IPS DF 19.7 (cell line): ENCODE data around the gene ECT2L.

ENCODE experiments used
- DNase-seq: peaks from one replicate; pipeline ENCODE4 v3.0.0-alpha.2; 2013; ENCODE audit warnings: low read depth, low spot score

ECT2L gene

DNA sequence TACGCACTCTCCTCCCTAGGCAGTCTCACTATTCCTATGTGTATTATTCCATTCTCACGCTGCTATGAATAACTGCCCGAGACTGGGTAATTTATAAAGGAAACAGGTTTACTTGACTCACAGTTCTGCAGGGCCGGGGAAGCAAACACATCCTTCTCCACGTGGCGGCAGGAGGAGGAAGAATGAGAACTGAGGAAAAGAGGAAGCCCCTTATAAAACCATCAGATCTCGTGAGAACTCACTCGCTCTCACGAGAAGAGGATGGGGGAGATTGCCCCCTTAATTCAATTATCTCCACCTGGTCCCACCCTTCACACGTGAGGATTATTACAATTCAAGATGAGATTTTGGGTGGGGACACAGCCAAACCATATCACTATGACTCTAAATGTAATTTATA lies 61.9 kb downstream of the ECT2L start:
- no peak for DNase-seq

GRCh38 chr6:138862456-138862855 lies 66.6 kb downstream of the ECT2L start:
- DNase-seq, result no peak

DNA sequence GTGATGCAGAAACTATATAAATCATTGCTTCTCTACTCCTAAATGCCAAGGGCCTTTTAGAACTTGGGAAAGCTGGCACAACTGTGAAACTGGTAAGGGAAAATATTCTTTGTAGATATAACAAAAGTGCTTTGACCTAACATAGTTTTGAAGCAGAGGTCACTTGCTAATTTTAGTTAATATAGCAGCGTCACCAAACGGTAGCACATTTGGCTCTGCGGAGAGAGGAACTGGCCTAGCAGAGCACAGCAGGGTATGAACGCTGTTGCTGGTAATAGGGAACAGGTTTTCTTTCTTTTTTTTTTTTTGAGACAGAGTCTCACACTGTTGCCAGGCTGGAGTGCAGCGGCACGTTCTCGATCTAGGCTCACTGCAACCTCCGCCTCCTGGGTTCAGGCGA lies 67.4 kb downstream of the ECT2L start:
- no peak for DNase-seq

- no peak for DNase-seq
Measured at GRCh38 chr6:138864343-138864890, 68.5 kb downstream of the ECT2L start.

DNA sequence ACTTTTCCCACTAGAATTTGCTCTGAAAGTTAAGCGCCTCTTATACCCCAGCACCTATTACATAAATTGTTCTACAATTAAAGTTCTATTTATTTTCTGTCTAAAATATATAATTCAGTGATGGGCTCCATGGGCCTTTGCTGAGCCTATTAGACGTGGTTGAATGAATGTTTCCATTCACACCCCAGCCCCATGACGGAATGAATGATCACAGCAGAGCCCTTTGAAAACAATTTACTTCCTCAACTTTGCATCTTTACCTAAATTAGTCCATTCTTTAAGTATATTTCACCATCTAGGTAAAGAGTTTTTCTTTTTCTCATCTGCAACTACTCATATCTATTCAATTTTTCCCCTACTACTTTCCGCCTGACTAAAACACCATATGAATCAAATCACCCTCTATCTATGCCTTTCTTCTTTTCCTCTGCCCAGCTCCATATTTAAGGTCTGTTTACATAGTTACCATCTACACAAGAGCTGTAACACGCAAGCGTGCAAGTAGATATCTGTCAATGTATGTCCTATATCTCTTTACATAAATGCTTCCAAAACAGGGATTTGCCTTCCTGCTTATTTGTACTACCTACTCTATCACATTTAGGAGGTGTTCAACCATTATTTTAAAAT lies 69.7 kb downstream of the ECT2L start:
- no peak for DNase-seq

DNA sequence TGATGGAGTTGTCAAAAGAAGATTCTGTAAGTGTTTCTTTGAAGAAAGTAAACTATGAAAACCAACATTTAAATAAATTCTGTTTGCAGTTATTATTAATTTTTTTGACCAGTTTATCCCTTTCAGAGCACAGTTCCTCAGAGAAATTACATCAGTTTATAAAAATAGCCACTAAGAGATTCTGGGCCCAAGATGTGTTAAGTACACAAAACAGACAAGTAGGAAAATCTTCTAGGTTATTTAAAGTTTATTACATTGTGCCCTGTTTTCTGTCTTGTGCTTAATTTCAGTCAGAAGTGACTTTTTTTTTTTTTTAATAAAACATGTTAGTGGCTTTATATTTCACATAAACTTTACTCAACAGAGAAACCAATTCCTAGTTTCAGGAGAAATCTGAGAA lies 72.3 kb downstream of the ECT2L start:
- no peak for DNase-seq

DNA sequence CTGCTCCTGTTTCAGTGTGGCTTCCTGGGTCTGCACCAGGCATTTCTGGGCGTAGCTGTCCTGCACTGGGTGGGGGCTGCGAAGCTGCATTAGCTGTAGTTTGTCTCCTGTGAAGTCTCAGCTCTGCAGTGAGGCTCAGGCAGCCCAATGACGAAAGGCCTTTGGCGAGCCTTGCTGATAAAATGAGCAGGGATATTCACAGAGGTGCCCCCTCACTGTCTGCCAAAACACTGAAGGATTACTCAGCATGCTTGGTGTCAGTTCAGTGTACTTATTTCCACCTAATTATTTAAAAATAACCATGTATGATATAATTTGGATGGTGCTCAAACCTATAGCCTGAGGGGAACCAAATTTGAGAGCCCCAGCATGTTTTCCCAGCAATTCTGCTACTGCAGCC lies 73.5 kb downstream of the ECT2L start:
- no peak for DNase-seq

GRCh38 chr6:138873191-138873590 lies 77.3 kb downstream of the ECT2L start:
- no peak for DNase-seq

- no peak for DNase-seq
Measured at GRCh38 chr6:138882369-138883017, 86.6 kb downstream of the ECT2L start.

DNA sequence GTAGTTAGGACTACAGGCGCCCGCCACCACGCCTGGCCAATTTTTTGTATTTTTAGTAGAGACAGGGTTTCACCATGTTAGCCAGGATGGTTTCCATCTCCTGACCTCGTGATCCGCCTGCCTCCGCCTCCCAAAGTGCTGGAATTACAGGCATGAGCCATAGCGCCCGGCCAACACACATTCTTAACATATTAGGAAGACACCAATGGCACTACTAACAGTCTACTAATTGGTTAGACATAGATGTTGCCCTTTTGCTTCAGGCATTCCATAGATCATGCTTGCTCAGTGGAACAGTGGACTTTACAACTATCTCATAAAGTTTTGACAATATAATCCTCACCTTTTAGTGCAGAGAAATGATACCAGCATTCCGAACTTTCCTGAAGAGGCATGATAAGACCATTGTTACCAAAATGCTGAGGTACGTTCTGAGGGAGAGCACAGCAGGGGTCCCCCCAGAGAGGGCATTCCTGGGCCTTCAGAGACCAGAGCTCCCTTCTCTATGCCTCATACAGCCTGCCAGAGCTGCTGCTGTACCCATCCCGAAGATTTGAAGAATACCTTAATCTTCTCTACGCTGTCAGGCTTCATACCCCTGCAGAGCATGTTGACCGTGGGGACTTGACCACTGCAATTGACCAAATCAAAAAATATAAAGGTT lies 89.4 kb downstream of the ECT2L start:
- DNase-seq, result no peak

DNA sequence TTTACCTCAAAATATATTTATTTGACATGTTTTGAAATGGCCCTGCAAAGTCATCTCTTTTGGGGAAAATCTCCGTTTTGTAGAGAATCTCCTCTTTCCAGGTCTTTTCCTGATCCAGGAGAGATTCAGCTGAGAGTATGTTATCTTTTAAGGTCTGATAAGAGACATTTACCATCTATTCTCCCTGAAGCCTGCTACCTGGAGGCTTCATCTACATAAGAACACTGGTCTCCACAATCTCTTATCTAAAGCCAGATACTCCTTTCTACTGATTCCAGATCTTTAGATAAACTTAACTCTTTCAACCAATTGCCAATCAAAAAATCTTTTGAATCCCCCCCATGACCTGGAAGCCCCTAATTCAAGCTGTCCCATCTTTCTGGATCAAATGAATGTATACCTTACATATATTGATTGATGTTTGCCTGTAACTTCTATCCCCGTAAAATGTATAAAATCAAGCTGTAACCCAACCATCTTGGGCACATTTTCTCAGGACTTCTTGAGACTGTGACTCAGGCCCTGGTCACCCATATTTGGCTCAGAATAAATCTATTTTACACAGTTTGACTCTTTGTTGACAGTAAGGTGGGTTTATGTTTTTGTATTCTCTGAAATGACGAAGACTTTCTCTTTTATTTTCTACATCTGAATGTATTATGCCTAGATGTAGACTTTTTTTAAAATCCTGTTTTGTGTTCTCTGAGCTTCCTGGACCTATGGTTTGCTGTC lies 95.5 kb downstream of the ECT2L start:
- DNase-seq, result no peak

GRCh38 chr6:138896104-138896756 lies 100.3 kb downstream of the ECT2L start:
- DNase-seq, result no peak

- no peak for DNase-seq
Measured at GRCh38 chr6:138897031-138897430, 101.1 kb downstream of the ECT2L start.

GRCh38 chr6:138907167-138907566 lies 111.3 kb downstream of the ECT2L start:
- DNase-seq, result no peak

- DNase-seq, result no peak
Measured at GRCh38 chr6:138909511-138909910, 113.6 kb downstream of the ECT2L start.

DNA sequence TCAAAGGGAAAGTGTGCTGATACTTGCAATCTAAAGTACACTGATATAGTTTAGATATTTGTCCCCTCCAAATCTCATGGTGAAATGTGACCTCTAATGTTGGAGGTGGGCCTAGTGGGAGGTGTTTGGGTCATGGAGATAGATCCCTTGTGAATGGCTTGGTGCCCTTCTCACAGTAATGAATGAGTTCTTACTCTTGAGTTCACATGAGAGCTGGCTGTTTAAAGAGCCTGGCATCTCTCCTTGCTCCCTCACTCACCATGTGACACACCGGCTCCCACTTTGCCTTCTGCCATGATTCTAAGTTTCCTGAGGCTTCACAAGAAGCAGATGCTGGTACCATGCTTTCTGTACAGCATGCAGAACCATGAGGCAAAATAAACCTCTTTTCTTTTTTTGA lies 114.1 kb downstream of the ECT2L start:
- no peak for DNase-seq

DNA sequence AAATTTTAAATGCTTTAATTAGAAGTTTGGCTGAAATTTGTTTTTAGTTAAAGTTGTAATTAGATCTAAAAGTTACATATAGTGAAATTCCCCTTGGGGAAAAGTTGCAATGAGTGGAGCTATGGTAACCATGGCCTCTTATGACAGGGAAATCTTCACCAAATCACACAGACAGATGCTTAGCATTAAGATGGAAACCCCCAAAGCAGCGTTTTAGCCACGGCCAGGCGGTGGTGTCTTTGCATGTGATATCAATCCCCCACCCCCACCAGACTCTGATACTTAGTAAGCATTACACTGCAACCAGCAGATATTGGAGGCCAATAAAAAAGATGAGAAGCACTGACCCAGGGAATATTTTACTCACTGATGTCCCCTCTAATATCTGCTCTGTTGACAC lies 116.4 kb downstream of the ECT2L start:
- no peak for DNase-seq

DNA sequence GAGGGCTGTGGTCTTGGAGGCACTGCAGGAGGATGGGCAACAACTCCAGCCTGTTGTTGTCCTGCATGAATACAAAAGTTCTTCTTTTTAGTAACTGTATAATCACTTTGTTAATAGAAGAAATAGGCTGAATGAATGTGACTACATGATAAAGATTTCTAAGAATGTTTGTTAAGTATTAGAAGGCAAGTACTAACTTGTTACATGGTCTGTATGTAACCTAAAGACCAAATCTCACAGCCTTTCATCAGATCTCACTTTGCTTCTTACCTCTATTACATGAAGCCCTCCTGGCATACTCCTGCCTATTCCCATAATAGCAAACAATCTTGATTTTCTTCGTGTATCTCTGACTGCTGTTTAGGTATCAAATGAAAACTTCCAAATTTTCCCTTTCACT lies 118.8 kb downstream of the ECT2L start:
- no peak for DNase-seq

GRCh38 chr6:138920906-138921305 lies 125.0 kb downstream of the ECT2L start:
- DNase-seq, result no peak

DNA sequence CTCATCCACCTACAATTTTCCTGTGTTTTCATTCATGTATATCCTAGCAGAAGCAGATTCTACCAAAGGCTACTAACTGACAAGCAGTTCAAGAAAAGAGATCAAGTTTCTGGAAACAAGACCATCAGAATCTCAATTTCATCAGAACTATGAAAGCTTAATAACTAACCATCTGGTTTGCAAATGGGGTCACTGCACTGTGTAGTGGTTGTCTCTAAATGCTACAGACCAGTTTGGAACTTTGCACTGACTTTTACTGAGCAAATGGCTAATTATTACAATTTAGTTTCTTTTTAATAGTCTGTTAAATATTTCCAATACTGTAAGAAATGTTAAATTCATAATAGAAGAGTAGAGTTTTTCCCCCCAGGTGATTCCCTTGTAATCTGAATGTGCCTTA lies 127.7 kb downstream of the ECT2L start:
- DNase-seq, result no peak

- DNase-seq, result no peak
Measured at GRCh38 chr6:138925806-138926205, 129.9 kb downstream of the ECT2L start.

GRCh38 chr6:138926579-138926978 lies 130.7 kb downstream of the ECT2L start:
- no peak for DNase-seq
